Fibroblast of skin of back (primary cell): ENCODE data around the gene OR1B1. TPM values are rescaled to one million over a fixed set of nuclear protein-coding genes. Genes with fewer than 3 reads are reported as not detected.
"Not testable (repeated sequence)": the region's sequence is repeated elsewhere in the genome, so short reads cannot be mapped to it uniquely, and the experiment has no call there.

Source experiments
- DNase-seq: peaks from one replicate; pipeline ENCODE4 v3.0.0-alpha.2; 2013
- polyA plus RNA-seq, 2 experiments: library from polyadenylated mRNA; unstranded; fragments of 120-200 nt; gene quantifications; one replicate each; pipeline ENCODE4 v1.2.1, GENCODE V29; 2013; ENCODE audit not compliant: insufficient read length in 2 of 2

The OR1B1 gene
- not detected for polyA plus RNA-seq (2013, experiment 1 of 2; ENCODE audit: insufficient read length)
- not detected for polyA plus RNA-seq (2013, experiment 2 of 2; ENCODE audit: insufficient read length)

DNA sequence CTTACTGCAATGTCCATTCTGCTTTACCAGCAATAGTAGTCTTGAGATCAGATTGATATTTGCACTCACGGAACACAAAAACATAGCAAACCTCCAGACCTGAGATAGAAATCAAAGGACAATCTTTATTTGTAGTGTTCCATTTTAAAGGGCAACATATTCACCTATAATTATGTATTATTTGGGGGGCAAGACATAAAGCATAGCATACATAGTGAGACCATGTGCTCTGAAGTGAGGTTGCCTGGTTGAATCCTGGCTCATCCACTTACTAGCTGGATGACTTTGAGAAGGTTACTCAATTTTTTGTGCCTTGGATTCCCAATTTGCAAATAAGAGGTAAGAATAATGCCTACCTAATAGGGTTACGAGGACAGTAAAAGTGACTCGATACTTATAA lies at the start of gene OR1B1:
OR1B1 (minus strand) TSS at position 101 of the 400 bp plus-strand sequence.
- DNase-seq = no peak

DNA sequence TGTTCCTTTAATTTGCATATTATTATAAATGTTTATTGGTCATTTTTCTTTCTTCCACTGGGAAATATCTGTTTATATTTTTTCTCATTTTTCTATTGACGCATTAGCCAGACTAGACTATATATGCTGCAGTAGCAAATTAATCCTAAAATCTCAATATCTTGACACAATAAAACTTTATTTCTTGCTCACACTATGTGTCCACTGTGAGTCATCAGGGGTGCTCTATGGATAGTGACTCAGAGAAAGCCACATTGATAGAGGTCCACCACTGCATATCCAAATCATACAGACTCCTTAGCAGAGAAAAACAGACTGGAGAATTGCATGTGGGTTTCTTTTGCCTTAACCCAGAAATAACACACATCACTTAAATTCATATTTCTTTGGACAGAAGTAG lies 38.3 kb upstream of the OR1B1 start:
- DNase-seq = no peak

DNA sequence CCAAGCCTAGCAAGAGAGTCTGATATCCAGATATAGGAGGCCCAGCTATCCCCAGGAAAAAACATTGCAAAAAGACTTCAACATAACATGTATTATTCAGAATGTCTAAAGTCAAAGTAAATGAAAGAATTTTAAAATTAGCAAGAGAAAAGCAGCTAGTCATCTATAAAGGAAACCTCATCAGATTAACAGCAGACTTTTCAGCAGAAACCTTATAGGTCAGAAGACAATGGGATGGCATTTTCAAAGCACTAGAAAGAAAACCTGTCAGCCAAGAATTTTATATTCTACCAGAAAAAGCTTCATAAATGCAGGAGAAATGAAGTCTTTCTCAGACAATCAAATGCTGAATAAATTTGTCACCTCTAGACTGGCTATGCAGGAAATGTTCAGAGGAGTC lies 27.4 kb upstream of the OR1B1 start:
- DNase-seq = no peak

DNA sequence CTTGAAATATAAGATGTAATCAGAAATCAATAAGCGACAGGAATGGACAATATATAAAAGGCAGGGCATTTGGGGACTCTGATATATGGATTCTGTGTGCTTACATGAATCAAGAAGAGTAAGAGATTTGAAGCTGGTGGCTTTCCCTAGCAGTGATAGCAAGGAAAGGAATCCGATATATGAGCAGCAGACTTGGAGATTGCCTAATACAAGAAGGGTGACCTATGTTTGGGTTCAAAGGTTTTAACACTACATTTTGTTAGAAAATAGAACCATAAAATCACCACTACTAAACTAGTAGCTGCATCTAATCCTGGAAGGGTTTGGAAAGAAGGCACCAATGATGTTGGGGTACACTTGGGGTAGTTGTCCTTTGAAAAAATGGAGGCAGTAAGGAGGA lies 15.1 kb upstream of the OR1B1 start:
- DNase-seq = no peak

DNA sequence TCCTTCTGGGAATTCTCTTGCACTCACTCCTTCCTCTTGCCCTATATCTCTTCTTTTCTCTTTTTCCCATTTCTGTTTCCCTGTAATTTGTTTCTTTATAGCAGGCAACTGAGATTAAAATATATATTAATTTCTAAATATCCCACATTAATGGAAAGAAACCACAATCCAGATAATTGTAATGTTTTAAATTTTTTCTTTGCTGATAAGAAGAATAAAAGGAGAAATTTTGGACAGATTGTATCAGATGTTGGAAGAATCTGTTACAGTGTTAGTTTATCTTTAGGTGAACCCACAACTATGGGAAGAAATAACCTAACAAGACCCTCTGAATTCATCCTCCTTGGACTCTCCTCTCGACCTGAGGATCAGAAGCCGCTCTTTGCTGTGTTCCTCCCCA lies 4.0 kb upstream of the OR1B1 start, which contains the start of gene OR1L1:
OR1L1 (plus strand) TSS at position 301 of the 400 bp plus-strand sequence; CDS start at position 301, 0 bp downstream.
- DNase-seq = no peak

DNA sequence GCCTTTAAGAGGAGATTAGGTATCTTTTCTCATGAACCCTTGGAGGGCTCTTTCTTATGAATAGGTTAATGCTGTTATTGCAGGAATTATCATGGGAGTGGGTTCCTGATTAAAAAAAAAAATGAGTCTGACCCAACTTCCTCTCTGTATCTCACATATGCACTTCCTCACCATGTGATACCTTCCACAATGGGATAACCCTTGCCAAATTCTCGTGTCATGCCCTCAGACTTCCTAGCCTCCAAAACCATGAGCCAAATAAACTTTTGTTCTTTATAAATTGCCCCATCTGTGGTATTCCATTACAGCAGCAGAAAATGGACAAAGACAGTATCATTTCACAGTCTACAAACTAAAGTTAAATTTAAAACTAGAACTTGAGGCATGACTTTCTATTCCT lies 1.0 kb downstream of the OR1B1 start:
- DNase-seq = no peak

DNA sequence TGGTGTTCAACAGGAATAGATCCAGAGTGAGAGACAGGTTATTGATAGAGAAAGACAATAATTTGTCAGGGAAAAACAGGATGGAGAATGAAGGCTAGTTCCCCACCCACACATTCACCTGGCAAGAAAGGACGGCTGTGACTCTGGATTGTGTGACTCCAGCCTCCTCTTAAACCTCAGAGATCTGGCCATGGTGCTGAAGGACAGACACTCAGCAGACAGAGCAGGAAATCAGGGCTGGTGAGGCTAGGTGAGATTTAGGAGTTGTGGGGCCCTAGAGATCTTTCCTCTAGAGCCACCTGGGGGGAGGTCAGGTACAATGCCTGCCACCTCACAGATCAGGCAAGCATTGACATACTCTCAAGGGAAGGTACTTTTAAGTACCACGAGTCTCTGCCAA lies 15.2 kb downstream of the OR1B1 start:
- DNase-seq = peak; percentile 2

DNA sequence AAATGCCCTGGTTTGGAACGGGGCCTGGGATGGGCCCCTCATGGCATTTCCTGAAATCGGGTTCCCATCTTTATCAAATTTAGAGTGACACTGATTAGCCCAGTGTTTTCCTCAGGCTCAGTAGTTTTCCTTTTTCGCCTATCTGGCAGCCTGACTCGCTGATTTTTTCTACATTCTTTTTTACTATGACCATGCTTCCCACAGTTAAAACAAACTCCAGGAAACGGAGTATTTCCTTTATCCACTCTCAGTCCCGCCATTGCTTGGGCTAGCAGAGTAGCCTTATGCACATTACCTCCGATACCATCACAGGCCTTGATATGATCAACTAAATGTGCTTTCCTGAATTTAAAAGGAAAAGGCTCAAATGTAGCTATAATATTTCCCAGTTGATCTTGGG lies 37.4 kb downstream of the OR1B1 start:
- no peak for DNase-seq

DNA sequence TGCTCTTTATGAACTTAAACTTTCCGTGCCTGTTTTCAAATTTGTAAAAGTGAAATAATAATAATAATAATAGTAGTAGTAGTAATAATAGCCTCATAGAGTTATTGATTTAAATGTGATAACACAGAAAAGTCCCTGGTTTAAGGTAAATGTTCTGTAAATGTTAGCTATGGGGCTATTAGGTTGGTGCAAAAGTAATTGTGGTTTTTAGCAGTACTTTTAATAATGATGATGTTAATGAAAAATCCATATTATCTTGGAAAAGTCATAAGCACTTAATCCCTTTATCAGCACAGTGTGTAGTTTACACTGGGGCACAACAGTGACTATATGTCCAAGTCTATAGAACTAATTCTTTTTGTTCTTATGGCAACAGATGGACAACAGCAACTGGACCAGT lies 43.1 kb downstream of the OR1B1 start, which contains the start of gene OR1Q1:
OR1Q1 (plus strand) TSS at position 377 of the 400 bp plus-strand sequence; CDS start at position 377, 0 bp downstream.
- DNase-seq = no peak

DNA sequence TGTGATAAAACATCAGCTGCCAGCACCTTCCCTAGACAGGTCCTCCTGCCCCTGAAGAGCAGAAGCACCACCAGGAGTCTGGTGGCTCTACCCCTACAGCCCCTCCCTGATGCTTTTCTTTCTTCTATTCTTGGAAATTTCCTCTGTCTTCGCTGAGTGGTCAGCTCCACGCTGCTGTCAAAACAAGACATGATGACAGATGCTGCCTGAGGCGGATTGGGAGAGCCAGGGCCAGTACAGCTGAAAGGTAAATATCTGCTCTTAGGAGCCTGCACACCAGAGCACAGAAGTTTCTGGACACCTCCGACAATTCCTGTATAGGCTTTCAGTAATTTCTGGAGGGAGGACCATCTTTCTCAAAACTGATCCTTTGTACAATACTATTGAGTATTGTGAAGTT lies 47.6 kb downstream of the OR1B1 start:
- no peak for DNase-seq

DNA sequence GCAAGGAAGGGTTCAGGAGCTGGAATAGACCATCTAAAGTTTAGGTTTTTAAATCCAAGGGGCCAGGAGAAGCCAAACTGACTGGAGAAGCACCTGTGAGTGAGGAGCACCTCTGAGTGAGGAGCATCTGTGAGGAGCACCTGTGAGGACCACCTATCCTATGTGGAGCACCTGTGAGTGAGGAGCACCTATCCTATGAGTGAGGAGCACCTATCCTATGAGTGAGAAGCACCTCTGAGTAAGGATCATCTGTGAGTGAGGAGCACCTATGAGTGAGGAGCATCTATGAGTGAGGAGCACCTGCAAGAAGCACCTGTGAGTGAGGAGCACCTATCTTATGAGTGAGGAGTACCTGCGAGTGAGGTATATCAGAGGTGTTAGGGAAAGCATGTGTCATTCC lies 50.8 kb downstream of the OR1B1 start:
- DNase-seq = no peak

DNA sequence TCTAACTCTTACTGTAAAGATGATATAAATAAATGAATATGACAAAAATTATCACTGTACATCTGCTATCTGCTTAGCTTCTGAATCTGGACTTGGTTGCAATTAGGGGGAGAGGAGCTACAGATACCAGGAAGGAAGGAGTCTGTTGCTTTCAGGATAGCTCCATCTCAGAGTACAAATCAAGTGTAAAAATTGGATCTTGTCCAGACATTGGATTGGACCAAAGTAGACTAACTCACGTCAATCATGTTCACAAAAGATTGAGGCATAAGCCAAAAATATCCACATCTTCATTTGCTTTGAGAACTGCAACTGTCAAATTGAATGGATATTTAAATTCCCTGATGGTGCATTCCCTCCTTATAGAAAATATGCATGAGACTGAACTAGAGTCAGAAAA lies 51.7 kb downstream of the OR1B1 start:
- DNase-seq = no peak

DNA sequence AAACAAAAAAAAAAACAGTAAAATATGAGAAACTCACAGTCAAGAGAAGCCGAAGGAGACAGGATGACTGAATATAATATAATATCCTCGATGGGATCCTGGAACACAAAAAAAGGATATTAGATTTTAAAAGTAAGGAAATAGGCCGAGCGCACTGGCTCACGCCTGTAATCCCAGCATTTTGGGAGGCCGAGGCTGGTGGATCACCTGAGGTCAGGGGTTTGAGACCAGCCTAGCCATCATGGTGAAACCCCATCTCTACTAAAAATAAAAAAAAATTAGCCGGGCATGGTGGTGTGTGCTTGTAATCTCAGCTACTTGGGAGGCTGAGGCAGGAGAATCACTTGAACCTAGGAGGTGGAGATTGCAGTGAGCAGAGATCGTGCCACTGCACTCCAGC lies 74.1 kb downstream of the OR1B1 start, which contains the start of gene OR1L8:
OR1L8 (minus strand) TSS at position 101 of the 400 bp plus-strand sequence. CDS start 14,907 bp downstream, outside the sequence.
- not testable (repeated sequence) for DNase-seq

DNA sequence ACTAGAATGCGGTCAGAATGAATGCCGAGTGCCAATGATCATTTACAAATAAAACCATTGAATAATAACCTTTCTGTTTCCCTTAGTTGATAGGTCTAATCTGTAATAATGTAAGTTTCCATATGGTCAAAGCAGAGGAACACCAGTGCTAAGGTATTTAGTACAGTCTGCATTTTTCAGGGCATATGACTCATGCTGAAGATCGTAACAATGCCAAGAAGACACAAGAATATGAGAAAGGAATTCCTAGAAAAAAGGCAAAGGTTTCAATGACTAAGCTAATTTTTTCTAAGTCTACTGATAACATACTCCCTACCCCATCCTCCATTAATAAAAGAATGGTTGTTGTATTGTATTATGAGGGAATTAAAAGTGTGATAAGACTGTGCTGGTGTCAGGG lies 77.1 kb downstream of the OR1B1 start:
- DNase-seq = peak; percentile 28

DNA sequence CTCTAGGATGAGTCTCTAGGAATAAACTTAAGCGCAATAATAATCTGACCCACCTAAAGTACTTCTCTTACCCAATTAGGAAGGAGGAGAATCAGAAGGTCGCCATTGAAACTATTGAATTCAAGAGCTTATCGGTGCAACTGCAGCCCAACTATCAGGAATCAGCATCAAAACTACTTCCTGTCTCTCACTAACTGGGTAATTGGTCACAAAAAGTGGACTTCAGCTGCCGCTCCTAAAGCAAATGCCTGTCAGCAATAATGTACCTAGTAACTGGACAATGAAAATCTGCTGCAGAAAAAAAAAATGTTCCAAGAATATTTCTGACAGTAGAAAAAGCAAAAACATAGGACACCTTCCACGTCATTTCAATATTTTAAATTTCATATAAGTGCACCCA lies 77.6 kb downstream of the OR1B1 start:
- no peak for DNase-seq
